ENCODE data around the gene GRK3.

Gene GRK3

GRCh38 chr22:25702040-25702439, 137.6 kb downstream of the GRK3 start:
- no peak for DNase-seq (ENCODE audit: low spot score)
- H2BK5ac ChIP-seq (ENCODE audit: low read length) = no peak overlapping the region
- no peak overlapping the region for H3K9ac ChIP-seq (ENCODE audit: low read depth, low read length, poor library complexity)
- no peaks in the 10 kb centered on the region for H3K79me1 ChIP-seq (ENCODE audit: low read depth, low read length)
- no peak overlapping the region for H2AK5ac ChIP-seq (ENCODE audit: low read depth, low read length)
- H2BK120ac ChIP-seq (ENCODE audit: low read depth, low read length) = no peak overlapping the region
- H3K36me3 ChIP-seq (replicated peaks in 1 of 2; ENCODE audit: control insufficient read depth in 2 of 2, insufficient read depth in 2 of 2, low read length in 2 of 2) = peaks cover 4 to 31% of the 10 kb centered on the region in 2 donors
- no peak overlapping the region for H2BK12ac ChIP-seq (ENCODE audit: low read length)
- no peak overlapping the region for H3K14ac ChIP-seq (ENCODE audit: low read length)
- H3K27ac ChIP-seq (replicated peaks; ENCODE audit: low read length) = no peak overlapping the region
- no peak overlapping the region for H2BK15ac ChIP-seq (ENCODE audit: low read length)
- no peak overlapping the region for H3K23ac ChIP-seq (ENCODE audit: low read depth, low read length, poor library complexity)
- H3K4ac ChIP-seq (ENCODE audit: low read length) = no peak overlapping the region
- peaks cover 6 to 17% of the 10 kb centered on the region in 2 donors for H3K4me1 ChIP-seq (ENCODE audit: control insufficient read depth in 2 of 2, insufficient read depth in 1 of 2, low read depth in 1 of 2, low read length in 2 of 2)
- H3K9me3 ChIP-seq (replicated peaks in 1 of 2; ENCODE audit: control insufficient read depth in 2 of 2, insufficient read depth in 1 of 2, low read depth in 1 of 2, low read length in 2 of 2) = no peaks in the 10 kb centered on the region
- no peak overlapping the region for H4K91ac ChIP-seq (ENCODE audit: low read depth, low read length, poor library complexity)
- no peak overlapping the region for H4K8ac ChIP-seq (ENCODE audit: low read depth, low read length)
- H3K18ac ChIP-seq (ENCODE audit: low read length) = no peak overlapping the region
- H2AFZ ChIP-seq (ENCODE audit: low read length) = no peak overlapping the region
- no peak overlapping the region for H3K4me2 ChIP-seq (ENCODE audit: insufficient read depth, low read length, poor library complexity, severe bottlenecking)
- H3K27me3 ChIP-seq (ENCODE audit: control insufficient read depth in 3 of 3, insufficient read depth in 3 of 3, low read depth in 1 of 3, low read length in 3 of 3) = no peaks in the 10 kb centered on the region
- no peak overlapping the region for H3K4me3 ChIP-seq (ENCODE audit: low read length in 2 of 2)

GRCh38 chr22:25702571-25703167, 138.2 kb downstream of the GRK3 start:
- H3K27ac ChIP-seq (replicated peaks; ENCODE audit: low read length) = no peak overlapping the region
- peaks cover 6 to 17% of the 10 kb centered on the region in 2 donors for H3K4me1 ChIP-seq (ENCODE audit: control insufficient read depth in 2 of 2, insufficient read depth in 1 of 2, low read depth in 1 of 2, low read length in 2 of 2)
- WGBS, 2 donors (ENCODE audit: extremely low coverage in 2 of 2, insufficient read length in 2 of 2, insufficient replicate concordance in 1 of 2) = no CpG with 5 or more reads among the region's 7 CpGs
- H3K23ac ChIP-seq (ENCODE audit: low read depth, low read length, poor library complexity) = no peak overlapping the region
- H3K9me3 ChIP-seq (replicated peaks in 1 of 2; ENCODE audit: control insufficient read depth in 2 of 2, insufficient read depth in 1 of 2, low read depth in 1 of 2, low read length in 2 of 2) = no peaks in the 10 kb centered on the region
- H3K27me3 ChIP-seq (ENCODE audit: control insufficient read depth in 3 of 3, insufficient read depth in 3 of 3, low read depth in 1 of 3, low read length in 3 of 3) = no peaks in the 10 kb centered on the region
- no peak overlapping the region for H2BK120ac ChIP-seq (ENCODE audit: low read depth, low read length)
- H2BK15ac ChIP-seq (ENCODE audit: low read length) = no peak overlapping the region
- no peak overlapping the region for H3K4ac ChIP-seq (ENCODE audit: low read length)
- peaks cover 4 to 34% of the 10 kb centered on the region in 2 donors for H3K36me3 ChIP-seq (replicated peaks in 1 of 2; ENCODE audit: control insufficient read depth in 2 of 2, insufficient read depth in 2 of 2, low read length in 2 of 2)
- no peak overlapping the region for H2AFZ ChIP-seq (ENCODE audit: low read length)
- H4K8ac ChIP-seq (ENCODE audit: low read depth, low read length) = no peak overlapping the region
- no peak for DNase-seq (ENCODE audit: low spot score)
- no peak overlapping the region for H3K18ac ChIP-seq (ENCODE audit: low read length)
- H3K4me3 ChIP-seq (ENCODE audit: low read length in 2 of 2) = no peak overlapping the region
- no peaks in the 10 kb centered on the region for H3K79me1 ChIP-seq (ENCODE audit: low read depth, low read length)
- H2BK5ac ChIP-seq (ENCODE audit: low read length) = no peak overlapping the region
- no peak overlapping the region for H4K91ac ChIP-seq (ENCODE audit: low read depth, low read length, poor library complexity)
- H3K14ac ChIP-seq (ENCODE audit: low read length) = no peak overlapping the region
- H3K4me2 ChIP-seq (ENCODE audit: insufficient read depth, low read length, poor library complexity, severe bottlenecking) = no peak overlapping the region
- H2AK5ac ChIP-seq (ENCODE audit: low read depth, low read length) = no peak overlapping the region
- no peak overlapping the region for H3K9ac ChIP-seq (ENCODE audit: low read depth, low read length, poor library complexity)
- H2BK12ac ChIP-seq (ENCODE audit: low read length) = no peak overlapping the region

DNA sequence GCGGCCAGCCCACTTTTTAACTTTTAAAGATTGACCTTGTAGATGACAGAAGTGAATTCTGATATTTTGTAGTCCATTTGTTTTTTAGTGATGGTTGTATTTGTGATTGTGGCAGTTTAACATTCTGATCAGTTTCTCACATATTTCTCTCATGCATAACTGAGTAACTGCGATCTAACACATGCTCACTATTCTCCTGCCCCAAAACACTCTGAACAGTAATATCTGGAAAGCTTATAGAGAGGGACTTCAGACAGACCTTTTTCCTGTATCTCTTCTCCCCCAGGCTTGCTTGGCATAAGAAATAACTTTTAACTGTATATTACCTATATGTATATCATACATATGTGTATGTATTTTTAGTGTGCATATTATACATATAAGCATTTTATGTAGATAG, 140.2 kb downstream of the GRK3 start:
- DNase-seq (ENCODE audit: low spot score) = no peak
- Histone ChIP-seq H3K14ac (ENCODE audit: low read length) (no peak overlapping the region), H3K36me3 (replicated peaks in 1 of 2; ENCODE audit: control insufficient read depth in 2 of 2, insufficient read depth in 2 of 2, low read length in 2 of 2) (peaks cover 4 to 38% of the 10 kb centered on the region in 2 donors), H3K23ac (ENCODE audit: low read depth, low read length, poor library complexity) (no peak overlapping the region), H3K4ac (ENCODE audit: low read length) (no peak overlapping the region), H3K79me1 (ENCODE audit: low read depth, low read length) (peaks cover 2% of the 10 kb centered on the region), H3K27ac (replicated peaks; ENCODE audit: low read length) (no peak overlapping the region), H2BK120ac (ENCODE audit: low read depth, low read length) (no peak overlapping the region), H3K4me1 (ENCODE audit: control insufficient read depth in 2 of 2, insufficient read depth in 1 of 2, low read depth in 1 of 2, low read length in 2 of 2) (peaks cover 4 to 6% of the 10 kb centered on the region in 2 donors), H3K4me2 (ENCODE audit: insufficient read depth, low read length, poor library complexity, severe bottlenecking) (no peak overlapping the region), H2AFZ (ENCODE audit: low read length) (no peak overlapping the region), H3K9me3 (replicated peaks in 1 of 2; ENCODE audit: control insufficient read depth in 2 of 2, insufficient read depth in 1 of 2, low read depth in 1 of 2, low read length in 2 of 2) (no peaks in the 10 kb centered on the region), H3K4me3 (ENCODE audit: low read length in 2 of 2) (no peak overlapping the region), H2AK5ac (ENCODE audit: low read depth, low read length) (no peak overlapping the region), H2BK15ac (ENCODE audit: low read length) (no peak overlapping the region), H4K8ac (ENCODE audit: low read depth, low read length) (no peak overlapping the region), H2BK5ac (ENCODE audit: low read length) (no peak overlapping the region), H4K91ac (ENCODE audit: low read depth, low read length, poor library complexity) (no peak overlapping the region), H2BK12ac (ENCODE audit: low read length) (no peak overlapping the region), H3K27me3 (ENCODE audit: control insufficient read depth in 3 of 3, insufficient read depth in 3 of 3, low read depth in 1 of 3, low read length in 3 of 3) (no peaks in the 10 kb centered on the region), H3K18ac (ENCODE audit: low read length) (no peak overlapping the region), H3K9ac (ENCODE audit: low read depth, low read length, poor library complexity) (no peak overlapping the region)
- WGBS, 2 donors (ENCODE audit: extremely low coverage in 2 of 2, insufficient read length in 2 of 2, insufficient replicate concordance in 1 of 2) = no CpG with 5 or more reads among the region's 2 CpGs

DNA sequence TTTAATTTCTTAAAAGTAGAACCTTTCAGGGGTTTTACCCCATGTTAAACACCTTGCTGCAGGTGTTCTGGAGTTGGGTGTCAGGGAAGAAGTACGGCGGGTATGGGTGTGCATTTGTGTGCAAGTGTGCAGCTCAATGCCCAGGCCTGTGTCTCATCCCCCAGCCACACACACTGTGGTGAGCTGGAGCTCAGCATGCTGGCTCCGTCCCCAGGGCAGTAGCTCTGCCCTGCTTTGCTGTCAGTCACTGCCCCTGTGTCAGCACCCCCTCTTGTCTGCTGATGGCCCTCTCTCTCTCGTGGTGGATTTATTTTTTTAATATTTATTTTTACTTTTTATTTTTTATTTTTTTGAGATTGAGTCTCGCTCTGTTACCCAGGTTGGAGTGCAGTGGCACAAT, 141.7 kb downstream of the GRK3 start:
- H2BK5ac ChIP-seq (ENCODE audit: low read length) = no peak overlapping the region
- H3K14ac ChIP-seq (ENCODE audit: low read length) = no peak overlapping the region
- WGBS, 2 donors (ENCODE audit: extremely low coverage in 2 of 2, insufficient read length in 2 of 2, insufficient replicate concordance in 1 of 2) = no CpG with 5 or more reads among the region's 5 CpGs
- no peak overlapping the region for H2BK15ac ChIP-seq (ENCODE audit: low read length)
- H3K4me2 ChIP-seq (ENCODE audit: insufficient read depth, low read length, poor library complexity, severe bottlenecking) = no peak overlapping the region
- H3K27me3 ChIP-seq (ENCODE audit: control insufficient read depth in 3 of 3, insufficient read depth in 3 of 3, low read depth in 1 of 3, low read length in 3 of 3) = no peaks in the 10 kb centered on the region
- no peak overlapping the region for H3K4ac ChIP-seq (ENCODE audit: low read length)
- no peak overlapping the region for H2AK5ac ChIP-seq (ENCODE audit: low read depth, low read length)
- H2BK12ac ChIP-seq (ENCODE audit: low read length) = no peak overlapping the region
- H4K91ac ChIP-seq (ENCODE audit: low read depth, low read length, poor library complexity) = no peak overlapping the region
- no peak overlapping the region for H3K9ac ChIP-seq (ENCODE audit: low read depth, low read length, poor library complexity)
- H3K27ac ChIP-seq (replicated peaks; ENCODE audit: low read length) = no peak overlapping the region
- H3K23ac ChIP-seq (ENCODE audit: low read depth, low read length, poor library complexity) = no peak overlapping the region
- H3K36me3 ChIP-seq (replicated peaks in 1 of 2; ENCODE audit: control insufficient read depth in 2 of 2, insufficient read depth in 2 of 2, low read length in 2 of 2) = peaks cover 1 to 40% of the 10 kb centered on the region in 2 donors
- no peak overlapping the region for H2BK120ac ChIP-seq (ENCODE audit: low read depth, low read length)
- DNase-seq (ENCODE audit: low spot score) = no peak
- H2AFZ ChIP-seq (ENCODE audit: low read length) = no peak overlapping the region
- H3K18ac ChIP-seq (ENCODE audit: low read length) = no peak overlapping the region
- H3K9me3 ChIP-seq (replicated peaks in 1 of 2; ENCODE audit: control insufficient read depth in 2 of 2, insufficient read depth in 1 of 2, low read depth in 1 of 2, low read length in 2 of 2) = no peaks in the 10 kb centered on the region
- H3K4me3 ChIP-seq (ENCODE audit: low read length in 2 of 2) = no peak overlapping the region
- H4K8ac ChIP-seq (ENCODE audit: low read depth, low read length) = no peak overlapping the region
- H3K4me1 ChIP-seq (ENCODE audit: control insufficient read depth in 2 of 2, insufficient read depth in 1 of 2, low read depth in 1 of 2, low read length in 2 of 2) = peaks cover 2 to 4% of the 10 kb centered on the region in 2 donors
- peaks cover 2% of the 10 kb centered on the region for H3K79me1 ChIP-seq (ENCODE audit: low read depth, low read length)

Data from neuronal stem cell (in vitro differentiated cells).